K562 (cell line): ENCODE results near the gene CCDC9.

Experiments
- EP300 ChIP-seq: IDR thresholded peaks from 2 replicates; pipeline ENCODE4 v1.6.1; 2012; ENCODE audit warnings: low read length, improper control_type of control experiment
- SETDB1 ChIP-seq: IDR thresholded peaks from one replicate; pipeline ENCODE4 v1.6.1; 2012; ENCODE audit warnings: low read length, control low read depth, inconsistent platforms
- ZBTB7A ChIP-seq: IDR thresholded peaks from 2 replicates; pipeline ENCODE4 v1.6.1; 2011; ENCODE audit warnings: low read depth, mild to moderate bottlenecking, low read length, moderate library complexity, borderline replicate concordance; ENCODE audit not compliant: control insufficient read depth
- ZNF140 ChIP-seq: fragments of 250-450 bp; sonication (Bioruptor Pico); IDR thresholded peaks from 2 replicates; pipeline ENCODE4 v1.8.0; 2021; ENCODE audit warnings: moderate library complexity, mild to moderate bottlenecking, inconsistent platforms
- ZNF282 ChIP-seq: sonication (generic); formaldehyde crosslinking; IDR thresholded peaks from 2 replicates; pipeline ENCODE4 v1.8.1; 2023; ENCODE audit warnings: missing genetic modification reagents
- ZNF699 ChIP-seq: fragments of 250-450 bp; sonication (Bioruptor Pico); IDR thresholded peaks from 2 replicates; pipeline ENCODE4 v1.8.0; 2021; ENCODE audit warnings: mild to moderate bottlenecking, moderate library complexity; ENCODE audit not compliant: insufficient replicate concordance
- ZZZ3 ChIP-seq: fragments of 450-650 bp; IDR thresholded peaks from 2 replicates; pipeline ENCODE4 v1.6.1; 2016; ENCODE audit warnings: antibody characterized with exemption, mild to moderate bottlenecking, moderate library complexity
- TF ChIP-seq, protein P1 (sequence below), 3 experiments: IDR thresholded peaks in 2 of 3; conservative IDR thresholded peaks in 1 of 3; 2 replicates each; pipeline ENCODE4 v1.5.1; 2011 to 2012; ENCODE audit warnings: low read length in 3 of 3, mild to moderate bottlenecking in 3 of 3, control low read depth in 2 of 3, improper control_type of control experiment in 1 of 3, inconsistent platforms in 1 of 3, low read depth in 1 of 3, mixed read lengths in 1 of 3, moderate library complexity in 1 of 3; ENCODE audit not compliant: insufficient read depth in 2 of 3
- TF ChIP-seq, protein P2 (sequence below): sonication (generic); formaldehyde crosslinking; IDR thresholded peaks from 2 replicates; pipeline ENCODE4 v1.8.1; 2023; ENCODE audit warnings: mild to moderate bottlenecking, missing genetic modification reagents, moderate library complexity
- TF ChIP-seq, protein P3 (sequence below): sonication (generic); formaldehyde crosslinking; IDR thresholded peaks from 2 replicates; pipeline ENCODE4 v1.4.0; 2020; ENCODE audit warnings: mild to moderate bottlenecking, missing genetic modification reagents

DNA sequence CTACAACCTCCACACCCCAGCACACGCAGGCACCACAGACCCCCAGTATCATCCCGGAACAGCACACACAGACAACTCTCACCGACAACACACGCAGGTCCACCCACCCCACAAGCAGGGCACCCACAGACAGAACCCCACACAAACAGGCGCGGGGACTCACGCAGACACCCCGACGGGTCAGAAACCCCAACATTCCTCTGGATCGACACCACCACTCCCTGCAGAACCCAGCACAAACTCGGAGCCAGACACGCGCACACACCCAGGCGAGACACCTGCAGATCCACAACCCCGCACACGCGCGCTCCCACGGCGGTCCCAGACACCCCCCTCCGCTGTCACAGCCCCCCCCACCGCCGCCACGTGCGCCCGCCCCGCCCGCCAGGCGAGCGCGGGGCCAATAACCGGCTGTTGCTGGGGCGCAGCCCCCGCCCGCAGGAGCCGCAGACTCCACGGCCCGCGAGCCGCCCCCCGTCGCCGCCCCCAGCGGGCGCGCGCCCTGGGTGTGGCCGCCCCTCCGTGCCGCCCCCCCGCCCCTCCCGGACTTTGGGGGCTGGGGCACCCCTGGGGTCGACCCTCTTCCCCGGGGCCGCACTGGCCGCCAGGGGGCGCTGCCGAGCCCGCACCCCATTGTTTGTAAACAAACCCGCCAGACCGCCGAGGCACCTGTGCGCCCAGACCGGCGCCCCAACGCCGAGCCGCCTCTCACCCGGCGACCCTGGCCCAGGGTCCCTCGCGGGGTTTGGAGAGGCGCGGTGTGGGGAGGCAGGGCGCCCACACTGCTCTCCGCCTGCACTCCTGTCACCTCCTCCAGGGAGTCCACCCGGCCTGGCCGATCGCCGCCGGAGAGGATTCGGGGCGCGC lies 26.0 kb upstream of the CCDC9 start:
- TF ChIP-seq SETDB1 (no peak), EP300 (no peak), ZNF140 (CRISPR knock-in tag) (no peak), ZZZ3 (no peak), ZNF699 (CRISPR knock-in tag) (no peak), ZNF282 (CRISPR knock-in tag) (no peak), ZBTB7A (peak; percentile 100)
- TF ChIP-seq, protein P1, sequence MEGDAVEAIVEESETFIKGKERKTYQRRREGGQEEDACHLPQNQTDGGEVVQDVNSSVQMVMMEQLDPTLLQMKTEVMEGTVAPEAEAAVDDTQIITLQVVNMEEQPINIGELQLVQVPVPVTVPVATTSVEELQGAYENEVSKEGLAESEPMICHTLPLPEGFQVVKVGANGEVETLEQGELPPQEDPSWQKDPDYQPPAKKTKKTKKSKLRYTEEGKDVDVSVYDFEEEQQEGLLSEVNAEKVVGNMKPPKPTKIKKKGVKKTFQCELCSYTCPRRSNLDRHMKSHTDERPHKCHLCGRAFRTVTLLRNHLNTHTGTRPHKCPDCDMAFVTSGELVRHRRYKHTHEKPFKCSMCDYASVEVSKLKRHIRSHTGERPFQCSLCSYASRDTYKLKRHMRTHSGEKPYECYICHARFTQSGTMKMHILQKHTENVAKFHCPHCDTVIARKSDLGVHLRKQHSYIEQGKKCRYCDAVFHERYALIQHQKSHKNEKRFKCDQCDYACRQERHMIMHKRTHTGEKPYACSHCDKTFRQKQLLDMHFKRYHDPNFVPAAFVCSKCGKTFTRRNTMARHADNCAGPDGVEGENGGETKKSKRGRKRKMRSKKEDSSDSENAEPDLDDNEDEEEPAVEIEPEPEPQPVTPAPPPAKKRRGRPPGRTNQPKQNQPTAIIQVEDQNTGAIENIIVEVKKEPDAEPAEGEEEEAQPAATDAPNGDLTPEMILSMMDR (IDR thresholded peaks at IDR 0.05 in 2 of 3, conservative IDR thresholded peaks at IDR 0.05 in 1 of 3; ENCODE audit: insufficient read depth in 2 of 3, low read depth in 1 of 3, low read length in 3 of 3) = peak; percentile 66 to 78 (median 66)
- TF ChIP-seq, protein P2, sequence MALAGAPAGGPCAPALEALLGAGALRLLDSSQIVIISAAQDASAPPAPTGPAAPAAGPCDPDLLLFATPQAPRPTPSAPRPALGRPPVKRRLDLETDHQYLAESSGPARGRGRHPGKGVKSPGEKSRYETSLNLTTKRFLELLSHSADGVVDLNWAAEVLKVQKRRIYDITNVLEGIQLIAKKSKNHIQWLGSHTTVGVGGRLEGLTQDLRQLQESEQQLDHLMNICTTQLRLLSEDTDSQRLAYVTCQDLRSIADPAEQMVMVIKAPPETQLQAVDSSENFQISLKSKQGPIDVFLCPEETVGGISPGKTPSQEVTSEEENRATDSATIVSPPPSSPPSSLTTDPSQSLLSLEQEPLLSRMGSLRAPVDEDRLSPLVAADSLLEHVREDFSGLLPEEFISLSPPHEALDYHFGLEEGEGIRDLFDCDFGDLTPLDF (CRISPR knock-in tag) = no peak
- TF ChIP-seq, protein P3, sequence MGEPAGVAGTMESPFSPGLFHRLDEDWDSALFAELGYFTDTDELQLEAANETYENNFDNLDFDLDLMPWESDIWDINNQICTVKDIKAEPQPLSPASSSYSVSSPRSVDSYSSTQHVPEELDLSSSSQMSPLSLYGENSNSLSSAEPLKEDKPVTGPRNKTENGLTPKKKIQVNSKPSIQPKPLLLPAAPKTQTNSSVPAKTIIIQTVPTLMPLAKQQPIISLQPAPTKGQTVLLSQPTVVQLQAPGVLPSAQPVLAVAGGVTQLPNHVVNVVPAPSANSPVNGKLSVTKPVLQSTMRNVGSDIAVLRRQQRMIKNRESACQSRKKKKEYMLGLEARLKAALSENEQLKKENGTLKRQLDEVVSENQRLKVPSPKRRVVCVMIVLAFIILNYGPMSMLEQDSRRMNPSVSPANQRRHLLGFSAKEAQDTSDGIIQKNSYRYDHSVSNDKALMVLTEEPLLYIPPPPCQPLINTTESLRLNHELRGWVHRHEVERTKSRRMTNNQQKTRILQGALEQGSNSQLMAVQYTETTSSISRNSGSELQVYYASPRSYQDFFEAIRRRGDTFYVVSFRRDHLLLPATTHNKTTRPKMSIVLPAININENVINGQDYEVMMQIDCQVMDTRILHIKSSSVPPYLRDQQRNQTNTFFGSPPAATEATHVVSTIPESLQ = no peak
